NCI-H774 (cell line): ENCODE data around the gene PLIN4.

Experiments
- DNase-seq: peaks from one replicate; lab custom pipeline; 2025; lab: John Stamatoyannopoulos, UW

The PLIN4 gene

DNA sequence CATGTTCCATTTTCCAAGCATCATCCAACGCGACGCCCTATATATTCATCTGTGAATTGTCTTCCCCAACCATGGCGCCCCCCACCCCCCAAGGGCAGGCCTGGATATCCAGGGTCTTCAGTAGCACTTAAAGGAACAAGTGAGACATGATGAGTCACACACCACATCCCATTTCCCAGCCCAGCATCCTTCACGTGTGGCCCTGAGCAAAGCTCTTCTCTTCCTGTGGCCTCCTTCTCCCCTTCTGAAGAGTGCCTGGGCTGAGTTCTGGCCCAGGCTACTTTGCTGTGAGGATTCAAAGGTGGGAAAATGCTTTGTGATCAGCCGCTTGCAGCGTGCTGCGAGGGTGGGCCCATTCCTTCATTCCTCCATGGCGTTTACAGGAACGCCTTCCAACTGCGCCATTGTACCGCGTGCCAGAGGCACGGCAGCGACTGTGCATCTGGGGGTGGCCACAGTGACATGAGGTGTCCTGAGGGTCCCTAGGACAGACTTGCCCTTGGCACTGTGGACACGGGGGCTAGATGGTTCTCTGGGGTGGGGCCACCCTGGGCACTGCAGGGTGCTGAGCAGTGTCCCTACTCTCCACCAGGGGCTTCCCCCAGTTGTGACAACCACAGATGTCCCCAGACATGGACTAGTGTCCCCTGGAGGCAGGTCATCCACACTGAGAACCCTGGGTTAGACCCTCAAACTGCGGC, 11.7 kb downstream of the PLIN4 start:
- DNase-seq, result no peak

DNA sequence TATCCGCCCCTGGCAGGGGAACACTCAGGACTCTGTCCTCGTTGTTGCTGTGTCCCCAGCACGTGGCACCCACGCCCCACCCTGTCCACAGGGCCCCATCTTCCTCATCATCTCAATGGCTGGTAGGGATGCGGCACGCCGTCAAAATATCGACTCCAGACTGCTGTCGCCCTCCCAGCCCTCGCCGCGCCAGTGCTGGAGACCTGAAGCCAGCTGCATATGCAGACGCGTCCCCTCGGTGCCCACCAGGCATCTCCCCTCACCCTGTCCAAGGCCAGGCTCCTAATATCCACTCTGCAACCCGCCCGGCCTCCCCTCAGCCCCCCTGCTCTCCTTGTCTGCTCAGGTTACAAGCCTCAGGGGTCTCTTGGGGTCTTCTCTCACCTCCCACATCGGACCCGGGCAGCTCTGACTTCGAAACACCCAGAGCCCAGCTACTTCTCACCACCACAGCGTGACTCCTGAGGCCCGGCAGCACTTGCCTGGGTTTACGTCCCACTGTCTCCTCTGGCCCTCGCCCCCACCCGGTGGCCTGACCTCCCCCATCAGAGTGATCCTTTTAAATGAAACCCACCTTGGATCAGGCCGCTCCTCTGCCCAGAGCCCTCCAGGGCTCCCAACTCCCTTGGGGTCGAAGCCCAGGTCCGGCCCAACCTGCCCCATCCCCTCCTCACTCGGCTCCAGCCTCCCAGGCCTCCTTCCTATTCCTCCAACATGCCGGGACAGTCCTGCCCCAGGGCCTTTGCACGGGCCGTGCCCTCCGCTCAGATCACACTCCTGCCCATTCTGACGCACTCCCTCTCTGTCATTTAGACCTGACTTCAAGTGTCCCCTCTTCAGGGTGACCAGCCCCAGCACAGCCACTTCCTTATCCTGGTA, 12.5 kb downstream of the PLIN4 start:
- no peak for DNase-seq

DNA sequence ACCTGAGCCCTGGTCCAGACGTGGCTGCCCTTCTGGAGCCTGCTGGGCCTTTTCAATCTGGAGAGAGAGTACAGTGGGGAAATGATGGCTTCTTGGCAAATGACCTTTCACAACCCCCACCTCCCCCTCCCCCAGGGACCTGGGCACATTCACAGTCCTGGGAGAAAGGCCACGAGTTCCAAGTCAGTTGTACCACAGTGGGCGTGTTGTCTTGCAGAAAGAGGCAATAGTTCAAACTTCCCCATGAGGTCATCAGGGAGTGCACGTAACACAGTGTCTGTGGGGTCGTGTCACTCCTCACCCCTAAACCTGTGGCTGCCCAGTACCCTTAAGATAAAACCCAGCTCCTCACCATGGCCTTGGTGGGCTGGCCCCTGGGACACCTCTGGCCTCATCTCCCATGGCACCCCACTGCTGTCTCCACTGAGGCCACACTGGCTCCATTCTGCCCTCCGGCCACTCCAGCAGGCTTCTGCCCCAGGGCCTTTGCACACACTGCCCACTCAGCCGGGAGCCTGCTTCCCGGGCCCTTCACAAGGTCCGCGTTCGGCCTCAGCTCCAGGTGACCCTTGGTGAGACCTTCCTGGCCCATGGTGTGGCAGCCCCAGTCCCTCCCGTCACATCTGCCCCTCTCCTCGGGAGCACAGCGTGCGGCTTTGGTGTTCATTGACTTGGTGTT, 13.3 kb downstream of the PLIN4 start:
- DNase-seq, result no peak

DNA sequence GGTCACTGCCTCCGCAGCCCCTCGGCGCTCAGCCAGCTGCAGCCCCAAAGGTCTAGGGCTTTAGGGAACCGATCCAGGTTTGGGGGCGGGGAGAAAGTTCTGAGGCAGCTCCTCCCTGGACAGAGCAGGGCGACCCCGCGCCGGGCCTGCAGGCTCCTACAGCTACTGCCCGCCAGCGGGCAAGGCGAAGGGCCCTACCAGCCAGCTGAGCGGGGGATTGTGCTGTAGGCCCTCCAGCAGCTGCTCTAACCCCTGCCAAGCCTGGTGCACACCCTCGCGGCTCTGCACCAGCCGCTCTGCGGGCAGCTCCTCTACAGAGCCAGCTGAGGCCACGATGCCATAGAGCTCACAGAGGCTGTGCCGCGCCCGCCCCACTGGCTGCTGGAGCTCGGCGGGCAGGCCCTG, 14.0 kb downstream of the PLIN4 start:
- no peak for DNase-seq

DNA sequence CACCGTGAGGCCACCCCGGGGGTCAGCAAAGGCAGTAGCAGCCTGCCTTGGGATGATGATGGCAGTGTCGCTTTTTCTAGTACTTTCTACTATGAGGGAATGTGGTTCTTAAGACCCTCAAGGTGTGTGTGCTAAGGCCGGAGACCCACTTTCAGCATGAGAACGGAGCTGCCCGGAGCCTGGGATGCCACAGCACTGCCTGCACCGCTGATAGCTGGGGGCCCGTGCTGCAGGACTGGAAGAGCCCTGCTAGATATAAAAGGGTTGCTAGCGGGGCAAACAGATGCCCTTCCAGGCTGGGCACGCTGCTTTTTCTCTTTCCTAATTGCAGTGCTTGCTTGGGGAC, 14.5 kb downstream of the PLIN4 start:
- DNase-seq, result no peak

DNA sequence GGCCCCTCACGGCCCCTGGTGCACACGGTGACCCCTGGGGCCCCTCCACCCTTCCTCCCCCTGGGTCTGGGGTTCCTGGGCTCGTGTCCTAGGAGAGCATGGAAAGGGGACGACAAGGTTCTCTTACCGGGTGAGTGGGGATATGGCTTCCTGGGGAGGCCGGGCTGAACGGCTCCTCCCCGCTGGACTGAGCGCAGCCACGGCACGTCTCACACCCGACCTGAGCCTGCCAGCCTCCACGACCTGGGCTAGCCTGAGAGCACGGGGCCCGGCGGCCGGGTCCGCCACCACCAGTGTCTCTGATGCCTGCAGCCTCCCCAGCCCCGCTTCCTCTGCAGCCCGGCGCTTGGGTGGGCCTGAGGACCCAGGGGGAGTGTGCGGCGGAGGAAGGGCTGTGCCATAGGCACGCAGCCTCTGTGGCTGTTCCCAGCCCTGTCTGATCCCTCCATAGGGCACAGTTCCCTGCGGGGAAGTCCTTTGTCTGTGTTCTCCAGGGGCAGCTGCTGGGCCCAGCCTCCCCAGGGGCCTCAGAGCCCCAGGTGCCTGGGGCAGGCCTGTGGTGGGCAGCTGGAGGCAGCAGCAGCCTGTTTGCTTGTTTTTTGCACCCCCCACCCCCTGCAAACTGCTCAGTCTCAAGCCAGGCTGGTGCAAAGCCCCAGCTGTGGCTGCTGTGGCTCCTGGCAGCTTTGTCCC, 15.0 kb downstream of the PLIN4 start:
- DNase-seq, result no peak

DNA sequence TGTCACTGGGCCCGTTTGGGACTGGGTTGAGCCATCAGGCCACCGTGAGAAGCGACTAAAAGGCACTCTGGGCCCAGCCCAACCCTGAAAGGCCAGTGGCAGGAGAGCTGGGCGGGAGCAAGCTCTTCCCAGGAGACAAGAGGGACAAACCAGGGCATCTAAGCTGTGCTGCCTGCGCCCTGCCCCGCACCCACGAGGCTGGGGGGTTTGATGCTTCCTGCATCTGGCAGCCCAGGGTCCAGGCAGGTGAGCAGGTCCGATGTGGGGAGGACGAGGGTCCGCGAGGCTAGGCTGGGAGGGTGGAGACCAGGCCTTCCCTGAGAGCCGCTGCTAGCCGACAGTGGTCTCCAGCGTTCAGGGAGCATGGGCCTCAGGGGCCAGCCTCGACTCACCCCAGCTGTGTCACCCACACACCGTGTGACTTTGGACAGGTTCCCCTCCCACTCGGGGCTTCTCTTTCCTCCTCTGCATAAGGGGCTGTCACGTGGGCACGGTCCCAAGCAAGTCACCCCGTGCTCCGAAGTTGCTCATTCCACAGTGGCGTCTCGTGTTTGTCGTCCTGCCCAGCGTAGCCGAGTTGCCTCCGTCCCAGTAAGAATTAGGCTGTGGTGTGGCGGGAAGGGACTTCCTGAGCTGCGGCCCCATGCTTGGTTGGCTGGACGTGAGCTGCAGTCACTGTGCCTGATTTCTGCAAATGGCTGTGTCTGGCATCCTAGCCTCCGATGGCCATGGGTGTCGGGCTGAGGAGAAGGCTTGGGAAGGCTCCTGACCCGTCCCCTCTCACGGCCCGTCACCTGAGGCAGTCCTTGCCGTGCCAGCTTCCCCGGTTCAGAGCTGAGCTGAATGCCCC, 15.8 kb downstream of the PLIN4 start:
- DNase-seq, result no peak

DNA sequence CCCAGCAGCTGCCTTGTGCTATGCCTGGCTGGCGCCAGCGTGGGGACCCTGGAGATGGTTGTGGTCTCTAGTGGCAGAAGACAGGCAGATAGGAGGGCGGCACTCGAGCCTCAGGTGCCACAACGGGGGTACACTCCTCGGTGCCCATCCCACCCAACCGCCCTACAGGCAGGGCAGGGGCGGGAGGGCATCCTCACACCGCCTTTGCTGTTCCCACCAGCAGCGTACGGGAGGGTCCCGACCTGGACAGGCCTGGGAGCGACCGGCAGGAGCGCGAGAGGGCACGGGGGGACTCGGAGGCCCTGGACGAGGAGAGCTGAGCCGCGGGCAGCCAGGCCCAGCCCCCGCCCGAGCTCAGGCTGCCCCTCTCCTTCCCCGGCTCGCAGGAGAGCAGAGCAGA, 16.6 kb downstream of the PLIN4 start:
- DNase-seq, result no peak

DNA sequence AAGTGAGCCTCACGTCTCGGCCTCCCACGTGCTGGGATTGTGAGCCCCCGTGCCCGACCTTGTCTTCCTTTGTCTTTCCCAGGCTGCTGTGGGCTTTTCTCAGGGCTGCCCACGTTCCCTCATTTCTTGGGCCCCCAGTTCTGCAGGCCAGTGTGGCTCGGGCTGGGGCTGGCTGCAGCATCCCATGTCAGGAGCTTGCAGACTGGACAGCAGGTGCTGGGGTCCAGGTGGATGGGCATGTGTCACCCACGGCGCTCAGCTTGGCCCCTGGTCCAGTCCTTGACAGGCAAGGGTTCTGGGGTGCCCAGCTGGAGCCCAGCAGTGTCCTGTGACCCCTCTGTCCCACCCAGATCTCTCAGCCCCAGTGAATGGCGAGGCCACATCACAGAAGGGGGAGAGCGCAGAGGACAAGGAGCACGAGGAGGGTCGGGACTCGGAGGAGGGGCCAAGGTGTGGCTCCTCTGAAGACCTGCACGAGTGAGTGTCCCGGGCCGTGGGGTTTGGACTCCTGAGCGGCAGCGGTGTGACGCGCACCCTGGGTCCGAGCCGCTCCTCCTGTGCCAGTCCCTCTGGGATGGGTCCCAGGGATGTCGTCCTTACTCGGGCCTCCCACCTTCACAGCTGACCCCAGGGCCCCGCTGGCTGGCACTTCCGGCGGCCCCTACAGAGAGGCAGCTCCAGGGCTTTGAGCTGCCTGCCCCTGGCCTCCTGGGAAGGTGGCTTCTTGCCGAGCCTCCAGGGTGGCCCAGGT, 17.3 kb downstream of the PLIN4 start:
- DNase-seq, result no peak

DNA sequence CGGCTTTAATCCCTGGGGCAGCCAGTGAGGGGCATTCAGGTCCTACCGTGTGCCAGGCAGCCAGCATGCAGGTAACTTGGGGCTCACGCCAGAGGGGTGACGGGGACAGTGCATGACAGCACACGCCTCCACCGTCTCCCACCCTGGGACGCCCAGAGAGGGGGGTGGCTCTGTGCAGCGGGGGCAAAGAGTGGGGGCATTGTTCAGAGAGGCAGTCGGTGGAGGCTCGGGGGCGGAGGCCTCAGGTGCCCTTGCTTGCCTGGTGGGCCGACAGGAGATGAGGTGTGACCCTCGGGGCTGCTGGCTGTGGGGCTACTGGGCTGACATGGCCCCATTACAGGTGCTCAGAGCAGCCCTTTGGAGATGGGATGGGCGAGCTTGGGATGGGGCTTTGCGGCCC, 18.4 kb downstream of the PLIN4 start:
- no peak for DNase-seq

DNA sequence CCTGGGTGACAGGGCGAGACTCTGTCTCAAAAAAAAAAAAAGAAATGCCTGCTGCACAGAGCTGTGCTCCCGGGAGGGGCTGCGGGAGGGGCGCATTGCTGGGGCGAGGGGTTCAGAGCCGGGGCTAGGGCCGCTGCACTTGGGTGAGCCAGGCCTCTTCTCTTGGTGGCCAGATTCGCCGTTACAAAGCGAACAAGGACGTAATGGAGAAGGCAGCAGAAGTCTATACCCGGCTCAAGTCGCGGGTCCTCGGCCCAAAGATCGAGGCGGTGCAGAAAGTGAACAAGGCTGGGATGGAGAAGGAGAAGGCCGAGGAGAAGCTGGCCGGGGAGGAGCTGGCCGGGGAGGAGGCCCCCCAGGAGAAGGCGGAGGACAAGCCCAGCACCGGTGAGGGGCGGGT, 19.0 kb downstream of the PLIN4 start:
- no peak for DNase-seq

DNA sequence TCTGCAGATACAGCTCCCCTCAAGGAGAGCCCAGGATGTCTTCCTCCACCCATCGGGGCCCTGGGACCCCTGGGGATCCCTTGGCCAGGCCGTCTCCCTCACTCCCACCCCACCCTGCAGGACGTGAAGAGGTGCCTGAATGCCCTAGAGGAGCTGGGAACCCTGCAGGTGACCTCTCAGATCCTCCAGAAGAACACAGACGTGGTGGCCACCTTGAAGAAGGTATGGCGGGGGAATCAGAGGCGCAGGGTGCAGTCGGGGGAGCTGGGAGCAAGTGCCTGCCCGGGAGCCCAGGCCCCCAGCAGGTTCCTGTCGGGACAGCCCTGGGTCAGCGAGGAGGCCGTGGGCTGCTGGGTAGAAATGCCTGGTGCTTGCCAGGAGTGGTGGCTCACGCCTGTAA, 19.6 kb downstream of the PLIN4 start:
- no peak for DNase-seq

DNA sequence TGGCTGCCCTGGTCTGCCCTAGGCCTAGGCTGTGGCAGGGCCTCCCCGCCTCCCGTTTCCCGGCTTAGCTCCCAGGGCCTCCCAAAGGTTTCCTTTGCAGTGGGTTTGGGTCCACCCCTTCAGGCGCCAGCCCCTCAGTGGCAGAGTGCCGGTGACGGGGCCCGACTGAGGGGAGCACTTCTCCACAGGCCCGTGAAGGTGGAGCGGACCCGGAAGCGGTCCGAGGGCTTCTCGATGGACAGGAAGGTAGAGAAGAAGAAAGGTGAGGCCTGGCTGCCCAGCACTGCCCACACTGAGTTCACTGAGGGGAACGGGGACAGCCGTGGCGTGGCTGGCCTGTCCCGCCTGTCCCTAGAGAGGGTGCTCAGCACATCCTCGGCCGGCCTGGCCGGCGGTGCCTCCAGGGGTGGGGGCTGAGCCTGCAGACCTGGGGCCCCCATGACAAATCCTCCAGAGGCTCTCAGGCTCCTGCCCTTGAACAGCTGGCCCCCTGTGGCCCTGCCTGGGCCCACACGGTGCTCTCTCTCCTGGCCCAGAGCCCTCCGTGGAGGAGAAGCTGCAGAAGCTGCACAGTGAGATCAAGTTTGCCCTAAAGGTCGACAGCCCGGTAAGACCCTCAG, 20.4 kb downstream of the PLIN4 start:
- no peak for DNase-seq

DNA sequence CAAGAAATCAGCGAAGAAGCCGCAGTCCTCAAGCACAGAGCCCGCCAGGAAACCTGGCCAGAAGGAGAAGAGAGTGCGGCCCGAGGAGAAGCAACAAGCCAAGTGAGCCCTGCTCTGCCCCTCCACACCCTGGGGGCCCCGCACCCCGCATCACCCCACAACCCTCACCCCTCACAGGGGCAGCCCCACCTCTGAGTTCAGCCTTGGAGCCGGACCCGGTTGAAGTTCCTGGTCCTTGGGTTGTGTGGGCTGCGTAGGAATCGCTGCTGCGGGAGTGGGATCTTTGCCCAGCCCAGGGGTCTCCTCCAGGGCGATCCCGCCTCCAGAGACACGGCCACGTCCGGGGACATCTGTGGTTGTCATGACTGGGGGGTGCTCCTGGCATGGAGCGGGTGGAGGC, 22.0 kb downstream of the PLIN4 start:
- no peak for DNase-seq

DNA sequence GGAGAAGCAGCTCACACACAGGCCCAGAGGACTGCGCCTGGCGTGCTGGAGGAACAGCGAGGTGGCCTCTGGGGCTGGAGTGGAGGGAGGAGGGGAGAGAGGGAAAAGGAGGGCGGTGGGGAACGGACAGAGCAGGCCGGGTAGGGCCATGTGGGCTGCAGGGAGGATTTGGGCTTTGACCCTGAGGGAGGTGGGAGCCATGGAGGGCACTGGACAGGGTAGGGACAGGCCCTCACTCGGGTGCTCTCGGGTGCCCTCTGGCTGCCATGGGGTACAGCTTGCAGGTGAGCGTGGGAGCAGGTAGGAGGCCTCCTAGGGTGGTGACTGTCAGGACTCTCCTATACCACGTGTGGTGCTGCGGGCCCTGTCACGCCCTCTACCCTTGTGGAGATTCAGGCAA, 22.8 kb downstream of the PLIN4 start:
- DNase-seq, result no peak

DNA sequence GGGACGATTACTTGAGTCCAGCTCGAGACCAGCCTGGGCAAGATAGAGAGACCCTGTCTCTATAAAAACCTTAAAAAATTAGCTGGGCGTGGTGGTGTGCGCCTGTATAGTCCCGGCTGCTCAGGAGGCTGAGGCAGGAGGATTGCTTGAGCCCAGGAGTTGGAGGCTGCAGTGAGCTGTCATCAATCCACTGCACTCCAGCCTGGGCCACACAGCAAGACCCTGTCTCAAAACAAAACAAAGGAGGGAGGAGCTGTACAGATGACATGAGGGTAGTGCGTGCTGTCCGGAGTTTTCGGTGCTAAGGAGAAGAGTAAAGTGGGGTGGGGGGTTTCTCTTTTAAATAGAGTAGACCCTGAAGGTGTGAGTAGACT, 23.6 kb downstream of the PLIN4 start:
- DNase-seq, result no peak

DNA sequence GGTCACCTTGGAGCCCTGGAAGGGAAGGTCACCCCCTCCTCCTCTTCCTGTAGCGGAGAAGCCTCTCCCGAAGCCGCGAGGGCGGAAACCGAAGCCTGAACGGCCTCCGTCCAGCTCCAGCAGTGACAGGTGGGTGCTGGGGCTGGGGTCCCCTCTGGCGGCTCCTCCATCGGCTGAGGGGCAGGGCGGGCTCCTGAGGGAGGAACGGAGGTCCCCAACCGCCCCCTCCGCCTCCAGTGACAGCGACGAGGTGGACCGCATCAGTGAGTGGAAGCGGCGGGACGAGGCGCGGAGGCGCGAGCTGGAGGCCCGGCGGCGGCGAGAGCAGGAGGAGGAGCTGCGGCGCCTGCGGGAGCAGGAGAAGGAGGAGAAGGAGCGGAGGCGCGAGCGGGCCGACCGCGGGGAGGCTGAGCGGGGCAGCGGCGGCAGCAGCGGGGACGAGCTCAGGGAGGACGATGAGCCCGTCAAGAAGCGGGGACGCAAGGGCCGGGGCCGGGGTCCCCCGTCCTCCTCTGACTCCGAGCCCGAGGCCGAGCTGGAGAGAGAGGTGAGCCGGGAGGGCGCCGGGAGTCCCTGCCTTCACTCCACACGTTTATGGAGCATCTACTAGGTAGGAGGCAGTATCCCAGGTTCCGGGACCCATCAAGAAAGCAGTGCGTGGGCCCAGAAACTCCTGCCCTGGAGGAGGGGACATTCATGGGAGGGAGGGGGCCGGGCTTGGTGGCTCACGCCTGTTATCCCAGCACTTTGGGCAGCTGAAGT, 24.2 kb downstream of the PLIN4 start:
- no peak for DNase-seq

DNA sequence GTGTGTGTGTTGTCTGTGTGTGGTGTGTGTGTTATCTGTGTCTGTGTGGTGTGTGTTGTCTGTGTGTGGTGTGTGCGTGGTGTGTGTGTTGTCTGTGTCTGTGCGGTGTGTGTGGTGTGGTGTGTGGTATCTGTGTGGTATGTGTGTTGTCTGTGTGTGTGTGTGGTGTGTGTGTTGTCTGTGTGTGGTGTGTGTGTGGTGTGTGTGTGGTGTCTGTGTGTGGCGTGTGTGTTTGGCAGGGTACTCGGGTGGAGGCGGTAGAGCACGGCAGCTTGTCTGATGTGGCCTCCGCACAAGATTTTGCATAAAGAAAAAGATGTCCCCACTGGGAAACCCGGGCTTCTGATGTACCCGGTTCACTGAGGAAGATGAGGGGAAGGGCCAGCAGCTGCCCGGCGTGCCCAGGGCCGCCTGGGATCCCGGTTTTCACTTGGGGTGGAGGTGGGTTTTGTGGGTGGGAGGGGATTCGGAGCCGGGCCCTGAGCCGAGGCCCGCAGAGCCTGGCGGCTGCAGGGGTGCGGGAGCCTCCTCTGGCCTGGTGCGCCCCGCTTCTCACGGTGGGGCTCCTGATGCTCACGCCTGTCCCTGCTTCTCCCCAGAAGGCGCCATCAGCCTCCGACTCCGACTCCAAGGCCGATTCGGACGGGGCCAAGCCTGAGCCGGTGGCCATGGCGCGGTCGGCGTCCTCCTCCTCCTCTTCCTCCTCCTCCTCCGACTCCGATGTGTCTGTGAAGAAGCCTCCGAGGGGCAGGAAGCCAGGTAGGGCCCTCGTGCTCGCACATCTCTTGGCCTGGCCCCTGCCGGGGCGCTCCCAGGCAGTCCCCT, 25.0 kb downstream of the PLIN4 start:
- no peak for DNase-seq
